Calu3 (cell line): ENCODE measurements around the gene NR5A1. TPM values are rescaled to one million over a fixed set of nuclear protein-coding genes. Genes with fewer than 3 reads are reported as not detected.

Source experiments
- BruUV-seq: library from RNA; stranded (reverse); fragments of 400-500 nt; replicated peaks from 2 replicates; lab custom pipeline; 2021; lab: Mats Ljungman, UMichigan
- CTCF ChIA-PET: fragments of 300-600 bp; sonication (Branson Sonifier 250); formaldehyde crosslinking; loops from one replicate; lab custom pipeline; 2022; ENCODE audit warnings: antibody characterized with exemption; lab: Charles Lee
- DNase-seq: peaks from one replicate; pipeline ENCODE4 v3.0.0; 2022
- H3K27ac Mint-ChIP-seq: one replicate; pipeline ENCODE4 v1.8.0; 2022; ENCODE audit warnings: mixed read lengths; ENCODE audit not compliant: unreplicated experiment
- H3K27me3 Mint-ChIP-seq: one replicate; pipeline ENCODE4 v1.8.0; 2022; ENCODE audit warnings: mixed read lengths; ENCODE audit not compliant: unreplicated experiment
- H3K36me3 Mint-ChIP-seq: one replicate; pipeline ENCODE4 v1.8.0; 2022; ENCODE audit warnings: mild to moderate bottlenecking, moderate library complexity, mixed read lengths; ENCODE audit not compliant: insufficient read depth, unreplicated experiment
- H3K4me1 Mint-ChIP-seq: one replicate; pipeline ENCODE4 v1.8.0; 2022; ENCODE audit warnings: mild to moderate bottlenecking, low read depth, mixed read lengths; ENCODE audit not compliant: unreplicated experiment
- H3K4me3 Mint-ChIP-seq: one replicate; pipeline ENCODE4 v1.8.0; 2022; ENCODE audit warnings: mild to moderate bottlenecking, low read depth, moderate library complexity, mixed read lengths; ENCODE audit not compliant: unreplicated experiment
- H3K9me3 Mint-ChIP-seq: one replicate; pipeline ENCODE4 v1.8.0; 2022; ENCODE audit warnings: low read depth, mixed read lengths; ENCODE audit not compliant: unreplicated experiment
- intact Hi-C: fragments of 100-400 bp; cut with micrococcal nuclease; formaldehyde crosslinking; loops from one replicate; pipeline ENCODE4 v1.10.0; 2022; ENCODE audit not compliant: unreplicated experiment
- total RNA-seq: library from RNA; stranded (reverse); gene quantifications from 2 replicates; pipeline ENCODE4 v1.2.3, GENCODE V29; 2022
- TF ChIP-seq, protein P1 (sequence below): fragments of 200-600 bp; IDR thresholded peaks from one replicate; pipeline ENCODE4 v1.8.0; 2022; ENCODE audit warnings: antibody characterized with exemption; ENCODE audit not compliant: unreplicated experiment

NR5A1 gene
- total RNA-seq, 1 experiment from 2014 or later: not detected

- Mint-ChIP-seq H3K9me3 (no peaks in the 10 kb centered on the region), H3K36me3 (no peaks in the 10 kb centered on the region), H3K27me3 (peaks cover 44% of the 10 kb centered on the region), H3K4me1 (no peaks in the 10 kb centered on the region), H3K4me3 (no peak overlapping the region), H3K27ac (no peak overlapping the region)
- CTCF ChIA-PET: no interaction called here
- no peak for DNase-seq
- TF ChIP-seq, protein P1, sequence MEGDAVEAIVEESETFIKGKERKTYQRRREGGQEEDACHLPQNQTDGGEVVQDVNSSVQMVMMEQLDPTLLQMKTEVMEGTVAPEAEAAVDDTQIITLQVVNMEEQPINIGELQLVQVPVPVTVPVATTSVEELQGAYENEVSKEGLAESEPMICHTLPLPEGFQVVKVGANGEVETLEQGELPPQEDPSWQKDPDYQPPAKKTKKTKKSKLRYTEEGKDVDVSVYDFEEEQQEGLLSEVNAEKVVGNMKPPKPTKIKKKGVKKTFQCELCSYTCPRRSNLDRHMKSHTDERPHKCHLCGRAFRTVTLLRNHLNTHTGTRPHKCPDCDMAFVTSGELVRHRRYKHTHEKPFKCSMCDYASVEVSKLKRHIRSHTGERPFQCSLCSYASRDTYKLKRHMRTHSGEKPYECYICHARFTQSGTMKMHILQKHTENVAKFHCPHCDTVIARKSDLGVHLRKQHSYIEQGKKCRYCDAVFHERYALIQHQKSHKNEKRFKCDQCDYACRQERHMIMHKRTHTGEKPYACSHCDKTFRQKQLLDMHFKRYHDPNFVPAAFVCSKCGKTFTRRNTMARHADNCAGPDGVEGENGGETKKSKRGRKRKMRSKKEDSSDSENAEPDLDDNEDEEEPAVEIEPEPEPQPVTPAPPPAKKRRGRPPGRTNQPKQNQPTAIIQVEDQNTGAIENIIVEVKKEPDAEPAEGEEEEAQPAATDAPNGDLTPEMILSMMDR: no peak
- intact Hi-C loops: no loop called here
- no TSS peak for BruUV-seq
These were observed 67.4 kb downstream of the NR5A1 start for GRCh38 chr9:124439686-124440243.

GRCh38 chr9:124439086-124439485 lies 68.1 kb downstream of the NR5A1 start:
- intact Hi-C loops: no loop called here
- BruUV-seq: no TSS peak
- CTCF ChIA-PET: no interaction called here

DNA sequence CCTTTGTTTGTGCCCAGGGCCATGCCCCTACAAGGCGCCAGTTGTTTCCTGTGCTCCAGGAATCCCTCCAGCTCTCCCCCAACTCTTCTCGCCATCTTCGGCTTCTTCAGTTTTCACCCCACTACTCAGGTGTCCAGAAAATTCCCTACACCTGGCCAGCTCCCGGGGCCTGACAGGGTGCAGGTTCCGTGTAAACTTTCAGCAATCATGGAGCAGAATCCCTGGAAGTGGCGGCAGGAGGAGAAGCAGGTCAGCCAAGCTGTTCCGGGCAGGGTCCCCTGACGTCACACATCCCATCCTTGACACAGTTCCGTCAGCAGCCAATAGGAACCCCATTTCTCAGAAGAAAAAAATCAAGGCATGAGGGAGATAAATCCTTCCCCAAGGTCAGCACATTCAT lies 69.1 kb downstream of the NR5A1 start:
- BruUV-seq: no TSS peak
- CTCF ChIA-PET: no interaction called here
- intact Hi-C loops: no loop called here
- Mint-ChIP-seq H3K27ac (no peak overlapping the region), H3K4me1 (no peaks in the 10 kb centered on the region), H3K36me3 (no peaks in the 10 kb centered on the region), H3K4me3 (no peak overlapping the region), H3K27me3 (peaks cover 60% of the 10 kb centered on the region), H3K9me3 (no peaks in the 10 kb centered on the region)
- TF ChIP-seq, protein P1: no peak
- no peak for DNase-seq

More at GRCh38 chr9:124439086-124439485, 68.1 kb downstream of the NR5A1 start:
- Mint-ChIP-seq H3K27me3 (peaks cover 51% of the 10 kb centered on the region), H3K4me1 (no peaks in the 10 kb centered on the region), H3K36me3 (no peaks in the 10 kb centered on the region), H3K27ac (no peak overlapping the region), H3K4me3 (no peak overlapping the region), H3K9me3 (no peaks in the 10 kb centered on the region)
- TF ChIP-seq, protein P1: no peak
- no peak for DNase-seq

- TF ChIP-seq, protein P1: no peak
- no peaks in the 10 kb centered on the region for H3K36me3 Mint-ChIP-seq
- intact Hi-C loops: no loop called here
- H3K9me3 Mint-ChIP-seq: no peaks in the 10 kb centered on the region
- H3K27me3 Mint-ChIP-seq: peaks cover 69% of the 10 kb centered on the region
- H3K4me3 Mint-ChIP-seq: no peak overlapping the region
- no peak overlapping the region for H3K27ac Mint-ChIP-seq
- CTCF ChIA-PET: no interaction called here
- BruUV-seq: no TSS peak
- DNase-seq: no peak
- no peaks in the 10 kb centered on the region for H3K4me1 Mint-ChIP-seq
These were observed 70.1 kb downstream of the NR5A1 start for GRCh38 chr9:124437086-124437485.
